T-cell (primary cell): ENCODE results near the gene OSBP2. TPM values are rescaled to one million over a fixed set of nuclear protein-coding genes. Genes with fewer than 3 reads are reported as not detected.

Experiments
- ATAC-seq, 4 experiments: fragments of 200-7000 bp in 3 of 4; fragments of 150-1000 bp in 1 of 4; cut with Tn5 transposase; replicated peaks in 1 of 4; 1 replicate in 3 of 4; 2 replicates in 1 of 4; pipeline ENCODE4 v1.10.0; 2021; ENCODE audit warnings: moderate library complexity in 3 of 4, mild to moderate bottlenecking in 2 of 4, moderate number of reproducible peaks in 1 of 4
- CTCF ChIA-PET, 2 donors: fragments of 300-600 bp; sonication (Branson Sonifier 250); formaldehyde crosslinking; loops; one replicate each; lab custom pipeline; 2022; ENCODE audit warnings: antibody characterized with exemption in 2 of 2; lab: Charles Lee
- POLR2A ChIA-PET, 2 donors: fragments of 300-600 bp; sonication (Branson Sonifier 250); formaldehyde crosslinking; loops; one replicate each; lab custom pipeline; 2022; ENCODE audit warnings: antibody characterized with exemption in 2 of 2; lab: Charles Lee
- DNase-seq, 35 experiments: peaks; one replicate each; pipeline versions ENCODE4 v3.0.0 to v3.0.0-alpha.2; 2013 to 2023
- H3K27ac ChIP-seq: one replicate; pipeline ENCODE4 v1.5.1; 2013; ENCODE audit warnings: low read length
- H3K27me3 ChIP-seq, 2 experiments: replicated peaks in 1 of 2; 1 replicate in 1 of 2; 2 replicates in 1 of 2; pipeline versions ENCODE4 v1.6.1 to v1.7.0; 2013; ENCODE audit warnings: low read length in 1 of 2, mixed read lengths in 1 of 2; ENCODE audit not compliant: control insufficient read depth in 2 of 2, insufficient read depth in 2 of 2; ENCODE audit errors: extremely low read depth in 1 of 2
- H3K36me3 ChIP-seq, 2 donors: 1 replicate in 1 of 2; 2 replicates in 1 of 2; pipeline versions ENCODE4 v1.6.1 to v1.7.0; 2013; ENCODE audit warnings: low read length in 1 of 2; ENCODE audit not compliant: control insufficient read depth in 2 of 2, insufficient read depth in 1 of 2; ENCODE audit errors: extremely low read depth in 1 of 2
- H3K4me1 ChIP-seq, 2 experiments: 1 replicate in 1 of 2; 2 replicates in 1 of 2; pipeline versions ENCODE4 v1.6.1 to v1.7.0; 2013; ENCODE audit warnings: low read length in 2 of 2, mixed read lengths in 1 of 2; ENCODE audit not compliant: insufficient read depth in 2 of 2, control insufficient read depth in 1 of 2; ENCODE audit errors: extremely low read depth in 1 of 2
- H3K4me3 ChIP-seq, 2 donors: 1 replicate in 1 of 2; 2 replicates in 1 of 2; pipeline versions ENCODE4 v1.5.1 to v1.7.0; 2013; ENCODE audit warnings: mild to moderate bottlenecking in 2 of 2, low read length in 1 of 2, moderate library complexity in 1 of 2; ENCODE audit not compliant: control insufficient read depth in 1 of 2; ENCODE audit errors: extremely low read depth in 1 of 2
- H3K9me3 ChIP-seq: 2 replicates; pipeline ENCODE4 v1.7.0; 2013
- H3K27ac Mint-ChIP-seq, 2 donors: one replicate each; pipeline ENCODE4 v1.8.0; 2020 to 2021; ENCODE audit warnings: mild to moderate bottlenecking in 2 of 2, mixed read lengths in 2 of 2
- H3K27me3 Mint-ChIP-seq, 2 donors: one replicate each; pipeline ENCODE4 v1.8.0; 2021 to 2022; ENCODE audit warnings: mixed read lengths in 2 of 2
- H3K36me3 Mint-ChIP-seq: one replicate; pipeline ENCODE4 v1.8.0; 2021; ENCODE audit warnings: mixed read lengths
- H3K4me1 Mint-ChIP-seq, 3 donors: one replicate each; pipeline ENCODE4 v1.8.0; 2020 to 2022; ENCODE audit warnings: mixed read lengths in 3 of 3, mild to moderate bottlenecking in 1 of 3
- H3K4me3 Mint-ChIP-seq, 3 donors: one replicate each; pipeline ENCODE4 v1.8.0; 2020 to 2022; ENCODE audit warnings: mild to moderate bottlenecking in 3 of 3, mixed read lengths in 3 of 3, moderate library complexity in 3 of 3
- H3K9me3 Mint-ChIP-seq, 3 donors: one replicate each; pipeline ENCODE4 v1.8.0; 2020 to 2022; ENCODE audit warnings: mixed read lengths in 3 of 3
- WGBS: methylation state at CpG from one replicate; pipeline ENCODE4 v1.1.5; 2013; ENCODE audit warnings: missing lambda C conversion rate; ENCODE audit not compliant: insufficient coverage; 5-methylcytosine and 5-hydroxymethylcytosine counted together
- total RNA-seq, 35 experiments: library from RNA in 6 of 35; stranded (reverse) in 6 of 35; fragments of 120-200 nt in 1 of 35; gene quantifications; one replicate each; pipeline versions ENCODE4 v1.2.1 to v1.2.4 and lab custom pipeline; 2013 to 2026

The OSBP2 gene
- total RNA-seq, 5 donors from 2014 or later (not counting 1 experiment from before 2014, with no cell fraction given) = 1.6 to 2.8 (median 2.1) TPM

DNA sequence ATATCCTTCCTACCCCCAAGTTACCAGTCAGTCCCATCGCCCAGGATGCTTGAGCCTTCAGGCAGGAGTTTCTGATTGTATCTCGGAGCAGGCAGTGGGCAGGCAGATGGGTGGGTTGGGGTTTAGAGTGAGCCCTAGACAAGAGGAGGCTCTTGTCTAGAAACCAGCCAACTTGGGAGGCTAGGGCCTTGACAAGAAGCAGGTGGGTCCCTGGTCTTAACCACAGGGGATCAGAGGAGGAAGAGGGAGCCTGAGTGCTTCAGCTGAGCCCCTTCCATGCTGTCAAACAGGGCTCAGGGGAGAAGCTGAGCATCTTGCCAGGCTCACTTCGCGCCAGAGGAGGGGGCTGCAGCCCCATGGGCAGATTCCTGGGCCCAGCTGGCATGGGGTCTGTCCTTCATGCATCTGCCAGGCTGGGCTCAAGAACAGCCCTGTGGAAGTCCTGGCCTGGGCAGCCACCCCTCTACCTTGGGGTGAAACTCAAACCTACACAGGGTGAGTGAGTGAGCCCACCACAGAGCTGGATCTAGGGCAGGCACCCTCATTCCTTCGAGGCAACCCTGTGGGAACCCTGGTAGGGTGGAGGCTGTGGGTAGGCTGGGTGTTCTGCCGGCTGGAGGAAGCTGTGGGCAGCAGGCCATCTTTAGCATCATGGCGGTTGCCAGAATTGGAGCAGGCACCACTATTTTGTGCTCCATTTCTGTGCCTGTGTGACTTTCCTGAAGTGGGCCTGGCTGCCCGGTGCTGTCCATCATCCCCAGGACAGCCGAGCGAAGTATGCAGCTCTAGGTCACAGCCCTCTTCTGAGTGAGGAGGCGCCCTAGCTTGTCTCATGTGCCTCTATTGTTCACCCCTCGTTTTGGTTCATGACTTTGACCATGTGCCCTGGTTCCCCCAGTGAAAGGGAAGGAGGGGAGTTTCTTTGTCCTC, 165.8 kb downstream of the OSBP2 start:
- no peak for ATAC-seq
- H3K9me3 ChIP-seq = no peaks in the 10 kb centered on the region
- no peaks in the 10 kb centered on the region for H3K36me3 ChIP-seq
- Mint-ChIP-seq H3K27ac (no peak overlapping the region), H3K9me3 (no peaks in the 10 kb centered on the region), H3K36me3 (no peaks in the 10 kb centered on the region), H3K27me3 (peaks cover 0 to 3% of the 10 kb centered on the region in 2 donors), H3K4me1 (no peaks in the 10 kb centered on the region), H3K4me3 (no peak overlapping the region)
- WGBS = 71% methylated on average over 10 of the region's 12 CpGs
- no peak overlapping the region for H3K4me3 ChIP-seq
- ChIA-PET CTCF (no interaction called here), POLR2A (no interaction called here)
- peaks cover 0 to 2% of the 10 kb centered on the region in 2 experiments for H3K27me3 ChIP-seq
- peak in 3 of 35 experiments; percentile 1 to 21 (median 3) for DNase-seq
- H3K27ac ChIP-seq = no peak overlapping the region
- H3K4me1 ChIP-seq = no peaks in the 10 kb centered on the region

DNA sequence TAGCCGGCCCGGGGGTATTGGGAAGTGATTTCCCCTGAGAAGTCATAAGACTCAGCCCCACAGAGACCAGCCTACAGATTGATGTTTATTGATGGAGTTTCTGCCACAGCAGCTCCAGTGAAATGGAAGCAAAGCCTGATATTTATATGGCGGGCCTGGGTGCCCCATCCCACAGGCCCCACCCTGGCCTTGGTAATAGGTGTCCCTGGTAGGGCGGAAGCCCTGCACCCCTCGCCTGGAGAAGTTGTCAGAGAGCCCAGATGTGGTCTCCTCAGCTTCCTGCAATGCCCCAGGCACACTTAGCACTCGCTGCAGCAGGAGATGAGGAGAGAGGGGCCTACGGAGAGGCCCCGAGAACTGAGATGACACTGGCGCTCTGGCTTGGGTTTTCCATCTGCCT, 166.5 kb downstream of the OSBP2 start:
- no peaks in the 10 kb centered on the region for H3K36me3 Mint-ChIP-seq
- no peaks in the 10 kb centered on the region for H3K36me3 ChIP-seq
- H3K9me3 ChIP-seq = no peaks in the 10 kb centered on the region
- peaks cover 0 to 2% of the 10 kb centered on the region in 2 experiments for H3K27me3 ChIP-seq
- H3K4me3 ChIP-seq = no peak overlapping the region
- POLR2A ChIA-PET = no interaction called here
- CTCF ChIA-PET = no interaction called here
- peak in 2 of 35 experiments; percentile 2 to 3 for DNase-seq
- WGBS = 53% methylated on average over 4 of the region's 9 CpGs
- H3K27me3 Mint-ChIP-seq = peaks cover 0 to 3% of the 10 kb centered on the region in 2 donors
- ATAC-seq = no peak
- H3K27ac ChIP-seq = no peak overlapping the region
- no peaks in the 10 kb centered on the region for H3K9me3 Mint-ChIP-seq
- no peak overlapping the region for H3K27ac Mint-ChIP-seq
- H3K4me3 Mint-ChIP-seq = no peak overlapping the region
- H3K4me1 Mint-ChIP-seq = no peaks in the 10 kb centered on the region
- no peaks in the 10 kb centered on the region for H3K4me1 ChIP-seq

DNA sequence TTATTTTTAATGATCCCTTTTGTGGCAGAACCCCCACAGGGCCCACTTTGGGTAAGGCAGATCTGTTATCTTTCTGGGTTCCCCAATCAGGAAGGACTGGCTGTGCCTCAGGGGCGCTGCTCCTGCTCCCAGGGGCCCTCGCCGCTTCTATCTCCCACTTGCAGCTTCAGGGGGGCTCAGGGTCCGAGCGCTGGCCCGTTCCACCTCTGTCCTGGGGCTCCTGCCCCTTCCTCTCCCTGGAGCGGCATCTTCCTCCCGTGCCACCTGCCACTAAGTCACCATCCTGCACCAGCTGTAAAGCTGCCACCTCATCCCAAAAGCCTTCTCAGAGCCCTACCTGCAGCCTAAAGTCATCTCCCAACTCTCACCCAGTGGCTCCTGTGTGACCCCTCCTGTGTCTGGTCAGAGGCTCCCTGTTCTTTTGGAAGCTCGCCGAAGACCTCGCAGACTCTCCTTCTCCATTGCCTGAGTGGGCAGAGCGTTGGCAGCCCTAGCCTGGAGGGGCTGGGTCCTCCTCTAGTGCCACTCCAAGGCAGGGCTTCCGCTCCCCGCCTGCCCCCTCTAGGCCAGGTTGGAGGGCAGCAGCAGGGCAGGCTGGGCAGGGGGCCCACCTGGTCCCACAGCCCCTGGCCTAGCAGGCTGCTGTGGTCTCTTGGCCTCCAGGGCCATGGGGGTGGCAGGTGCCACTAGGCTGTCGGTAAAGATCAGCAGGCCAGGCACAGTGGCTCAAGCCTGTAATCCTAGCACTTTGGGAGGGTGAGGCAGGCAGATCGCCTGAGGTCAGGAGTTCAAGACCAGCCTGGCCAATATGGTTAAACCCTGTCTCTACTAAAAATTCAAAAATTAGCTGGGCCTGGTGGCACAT, 167.2 kb downstream of the OSBP2 start:
- Mint-ChIP-seq H3K4me1 (no peaks in the 10 kb centered on the region), H3K36me3 (no peaks in the 10 kb centered on the region), H3K9me3 (no peaks in the 10 kb centered on the region), H3K27ac (no peak overlapping the region), H3K27me3 (peaks cover 0 to 3% of the 10 kb centered on the region in 2 donors), H3K4me3 (no peak overlapping the region)
- Histone ChIP-seq H3K27ac (no peak overlapping the region), H3K36me3 (no peaks in the 10 kb centered on the region), H3K4me3 (no peak overlapping the region), H3K27me3 (peaks cover 0 to 2% of the 10 kb centered on the region in 2 experiments), H3K9me3 (no peaks in the 10 kb centered on the region), H3K4me1 (no peaks in the 10 kb centered on the region)
- DNase-seq = peak in 2 of 35 experiments; percentile 3 to 21
- ChIA-PET POLR2A (interaction anchor here in 1 of 2 donors (0.7 kb wide), 1 partner anchor 1382 kb away, joined by 4 read pairs; the partner anchor contains the start of gene NEFH), CTCF (no interaction called here)
- no peak for ATAC-seq
- WGBS = 82% methylated on average over 16 of the region's 16 CpGs

DNA sequence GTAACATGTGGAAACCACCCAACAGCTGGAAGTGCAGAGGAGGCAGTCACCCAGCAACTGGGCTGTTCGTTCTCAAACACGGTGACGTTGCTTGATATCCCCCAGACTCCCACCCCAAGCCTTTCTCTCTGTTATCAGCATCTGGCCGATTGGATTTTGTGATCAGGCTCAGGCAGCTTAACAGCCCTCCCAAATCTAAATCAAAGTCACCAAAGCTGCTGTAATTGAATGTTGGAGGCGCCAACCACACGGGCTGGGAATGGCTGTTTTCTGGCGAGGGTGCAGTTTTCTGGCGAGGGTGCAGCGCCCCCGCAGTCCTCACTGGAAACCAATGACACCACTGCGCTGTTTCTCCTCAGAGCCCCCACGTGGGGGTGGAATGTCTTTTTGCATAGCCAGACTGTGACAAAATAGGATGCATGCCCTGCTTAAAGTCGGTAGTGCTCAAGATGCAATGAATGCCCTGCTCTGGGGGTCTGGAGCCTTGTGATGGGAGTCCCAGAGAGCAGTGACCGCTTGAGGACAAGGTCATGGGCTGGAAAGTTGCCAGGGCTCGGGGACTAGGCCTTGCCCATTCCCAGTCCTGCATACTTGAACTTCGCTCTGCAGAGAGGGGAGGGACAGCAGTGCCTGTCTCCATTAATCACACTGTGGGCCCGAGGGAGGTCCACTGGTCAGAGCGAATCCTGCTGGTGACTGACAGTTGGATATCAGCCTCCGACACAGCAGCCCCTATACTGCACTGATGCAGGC, 168.6 kb downstream of the OSBP2 start:
- Mint-ChIP-seq H3K27me3 (peaks cover 0 to 3% of the 10 kb centered on the region in 2 donors), H3K36me3 (no peaks in the 10 kb centered on the region), H3K4me1 (no peaks in the 10 kb centered on the region), H3K9me3 (no peaks in the 10 kb centered on the region), H3K27ac (no peak overlapping the region), H3K4me3 (no peak overlapping the region)
- CTCF ChIA-PET = no interaction called here
- peak in 1 of 35 experiments; percentile 6 for DNase-seq
- Histone ChIP-seq H3K4me1 (no peaks in the 10 kb centered on the region), H3K36me3 (no peaks in the 10 kb centered on the region), H3K27ac (no peak overlapping the region), H3K9me3 (no peaks in the 10 kb centered on the region), H3K4me3 (no peak overlapping the region), H3K27me3 (peaks cover 0 to 2% of the 10 kb centered on the region in 2 experiments)
- POLR2A ChIA-PET = no interaction called here
- WGBS = 83% methylated on average over 9 of the region's 19 CpGs
- no peak for ATAC-seq

DNA sequence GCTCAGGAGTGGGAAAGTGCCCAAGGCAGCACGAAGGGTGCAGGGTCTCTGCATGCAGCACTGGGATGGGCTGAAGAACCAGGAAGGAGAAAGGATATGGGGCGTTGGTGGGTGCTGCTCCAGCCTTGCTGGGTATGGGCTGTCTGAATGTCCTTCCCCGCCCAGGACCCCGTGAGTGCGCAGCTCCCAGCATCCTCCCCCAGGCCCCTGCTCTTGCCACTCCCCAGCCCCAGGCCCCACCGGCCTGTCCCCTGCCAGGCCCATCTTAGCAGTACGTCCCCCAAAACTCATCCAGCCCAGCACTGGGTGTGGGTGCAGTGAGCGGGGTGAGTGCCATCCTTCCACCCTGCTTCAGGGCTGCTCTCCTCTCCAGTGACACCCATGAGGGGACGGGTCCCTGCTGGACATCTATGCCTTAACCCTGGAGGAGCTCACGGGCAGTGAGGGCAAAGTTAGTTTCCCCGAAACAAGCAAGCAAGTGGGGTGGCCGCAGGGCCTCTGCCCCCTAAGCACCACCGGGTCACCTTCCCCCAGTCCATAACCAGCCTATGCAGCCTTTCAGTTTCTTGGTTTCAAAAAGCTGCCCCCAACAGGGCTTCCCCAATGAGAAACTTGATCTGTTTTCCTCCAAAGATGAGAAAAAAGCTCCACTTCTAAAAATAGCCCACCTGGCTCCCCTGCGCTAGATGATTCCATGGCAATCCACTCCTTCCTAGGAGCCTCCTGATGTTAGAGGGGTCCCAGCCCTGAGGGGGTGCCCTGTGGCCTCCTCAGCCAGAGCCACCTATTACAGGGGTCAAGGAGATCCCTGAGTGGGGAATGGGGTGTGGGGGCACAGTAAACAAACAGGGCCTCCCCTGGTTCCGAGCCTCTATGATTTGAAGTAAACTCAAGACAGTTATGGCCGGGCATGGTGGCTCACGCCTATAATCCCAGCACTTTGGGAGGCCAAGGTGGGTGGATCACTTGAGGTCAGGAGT, 170.1 kb downstream of the OSBP2 start:
- DNase-seq (peak in 2 of 35 experiments; percentile 7 to 18), ATAC-seq (no peak)
- Mint-ChIP-seq H3K4me3 (no peak overlapping the region), H3K9me3 (no peaks in the 10 kb centered on the region), H3K27me3 (peaks cover 0 to 3% of the 10 kb centered on the region in 2 donors), H3K4me1 (no peaks in the 10 kb centered on the region), H3K27ac (no peak overlapping the region), H3K36me3 (no peaks in the 10 kb centered on the region)
- Histone ChIP-seq H3K4me3 (no peak overlapping the region), H3K27me3 (peaks cover 0 to 5% of the 10 kb centered on the region in 2 experiments), H3K4me1 (no peaks in the 10 kb centered on the region), H3K27ac (no peak overlapping the region), H3K36me3 (no peaks in the 10 kb centered on the region), H3K9me3 (no peaks in the 10 kb centered on the region)
- ChIA-PET CTCF (interaction anchor here in 1 of 2 donors (0.6 kb wide), 1 partner anchor 57 kb away, joined by 4 read pairs; no protein-coding TSS in a partner anchor), POLR2A (no interaction called here)
- 84% methylated on average over 7 of the region's 17 CpGs for WGBS
